Measurements from ENCODE around the gene FAM217B. TPM values are rescaled to one million over a fixed set of nuclear protein-coding genes. Genes with fewer than 3 reads are reported as not detected.

Gene FAM217B
- total RNA-seq, 4 donors from 2014 or later: 9.4 to 15.9 (median 12.9) TPM

DNA sequence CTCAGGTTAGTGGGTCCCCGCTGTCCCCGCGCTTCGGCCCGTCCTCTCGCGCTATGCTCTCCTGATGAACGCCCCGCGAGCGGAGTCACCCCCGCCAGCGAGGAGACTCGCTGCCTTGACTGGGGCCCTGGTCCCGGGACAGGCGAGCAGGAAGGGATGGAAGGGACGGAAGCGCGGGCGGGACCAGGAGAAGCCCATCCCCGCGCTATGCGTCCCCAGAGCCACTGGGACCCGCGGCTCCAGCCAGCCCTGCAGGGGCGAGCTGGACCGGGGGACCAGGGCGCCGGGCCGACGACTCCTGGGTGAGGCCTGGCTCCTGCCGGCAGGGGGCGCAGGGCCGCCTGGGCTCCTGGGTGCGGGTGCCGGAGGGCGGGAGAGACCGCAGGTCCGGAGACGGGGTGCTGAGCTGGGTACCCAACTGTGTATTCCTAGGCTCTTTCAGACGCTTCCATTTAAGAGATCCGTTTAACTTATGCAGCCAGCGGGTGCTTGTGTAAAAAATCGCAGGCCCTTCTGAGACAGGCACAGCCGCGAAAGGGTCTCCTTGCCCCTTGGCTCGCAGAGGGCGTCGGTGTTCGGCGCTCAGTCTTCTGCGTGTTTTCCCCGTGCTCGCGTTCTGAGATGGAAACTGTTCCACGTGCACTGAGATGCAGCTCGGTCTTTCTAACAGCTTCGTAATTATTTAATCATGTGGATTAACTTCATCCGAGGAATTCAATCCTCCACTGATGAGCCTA is 6.2 kb upstream of the FAM217B start:
- TF ChIP-seq, protein P1, sequence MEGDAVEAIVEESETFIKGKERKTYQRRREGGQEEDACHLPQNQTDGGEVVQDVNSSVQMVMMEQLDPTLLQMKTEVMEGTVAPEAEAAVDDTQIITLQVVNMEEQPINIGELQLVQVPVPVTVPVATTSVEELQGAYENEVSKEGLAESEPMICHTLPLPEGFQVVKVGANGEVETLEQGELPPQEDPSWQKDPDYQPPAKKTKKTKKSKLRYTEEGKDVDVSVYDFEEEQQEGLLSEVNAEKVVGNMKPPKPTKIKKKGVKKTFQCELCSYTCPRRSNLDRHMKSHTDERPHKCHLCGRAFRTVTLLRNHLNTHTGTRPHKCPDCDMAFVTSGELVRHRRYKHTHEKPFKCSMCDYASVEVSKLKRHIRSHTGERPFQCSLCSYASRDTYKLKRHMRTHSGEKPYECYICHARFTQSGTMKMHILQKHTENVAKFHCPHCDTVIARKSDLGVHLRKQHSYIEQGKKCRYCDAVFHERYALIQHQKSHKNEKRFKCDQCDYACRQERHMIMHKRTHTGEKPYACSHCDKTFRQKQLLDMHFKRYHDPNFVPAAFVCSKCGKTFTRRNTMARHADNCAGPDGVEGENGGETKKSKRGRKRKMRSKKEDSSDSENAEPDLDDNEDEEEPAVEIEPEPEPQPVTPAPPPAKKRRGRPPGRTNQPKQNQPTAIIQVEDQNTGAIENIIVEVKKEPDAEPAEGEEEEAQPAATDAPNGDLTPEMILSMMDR (IDR thresholded peaks at IDR 0.05): peak; percentile 54 to 98 (median 90)
- TF ChIP-seq POLR2A (IDR thresholded peaks at IDR 0.05): peak in 1 of 2 donors; percentile 29
- peak; percentile 75 to 79 for DNase-seq
- H3K4me3 ChIP-seq (replicated peaks in 1 of 3): peak overlapping the region in 2 of 3 donors; percentile 49 to 55
- H3K27ac ChIP-seq: peak overlapping the region in 2 of 3 donors; percentile 41 to 74
- H3K27me3 ChIP-seq: no peaks in the 10 kb centered on the region
- WGBS, 2 donors: 9 to 18% methylated on average over 16 to 34 of the region's 59 CpGs
- intact Hi-C loops (cut with DNase I): no loop called here
- no peaks in the 10 kb centered on the region for H3K36me3 ChIP-seq
- no peaks in the 10 kb centered on the region for H3K9me3 ChIP-seq
- peaks cover 12 to 19% of the 10 kb centered on the region in 2 donors for H3K4me1 ChIP-seq

DNA sequence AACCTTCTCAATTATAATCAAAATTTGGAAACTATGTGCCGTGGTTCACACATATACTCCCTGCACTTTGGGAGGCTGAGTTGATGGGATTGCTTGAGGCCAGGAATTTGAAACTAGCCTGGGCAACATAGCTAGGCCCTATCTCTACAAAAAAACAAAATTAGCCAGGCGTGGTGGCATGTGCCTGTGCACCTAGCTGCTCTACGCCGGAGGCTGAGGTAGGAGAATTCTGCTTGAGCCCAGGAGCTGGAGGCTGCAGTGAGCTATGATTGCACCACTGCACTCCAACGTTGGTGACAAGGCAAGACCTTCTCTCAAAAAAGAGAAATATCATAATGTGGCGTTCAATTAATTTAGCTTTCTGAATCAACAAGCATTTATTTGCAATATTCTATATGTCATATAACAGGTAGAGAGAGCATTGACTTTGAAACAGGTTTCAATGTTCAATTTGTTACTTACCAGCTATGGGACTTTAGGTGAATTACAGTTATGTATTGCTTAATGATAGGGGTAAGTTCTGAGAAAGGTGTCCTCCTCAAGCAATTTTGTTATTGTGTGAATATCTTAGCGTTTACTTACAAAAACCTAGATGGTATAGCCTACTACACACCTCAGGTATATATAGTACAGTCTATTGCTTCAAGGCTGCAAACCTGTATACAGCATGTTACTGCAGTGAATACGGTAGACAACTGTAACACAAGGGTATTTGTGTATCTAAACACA is 4.6 kb upstream of the FAM217B start:
- Histone ChIP-seq H3K36me3 (no peaks in the 10 kb centered on the region), H3K4me3 (replicated peaks in 1 of 3) (no peak overlapping the region), H3K4me1 (peaks cover 16 to 23% of the 10 kb centered on the region in 2 donors), H3K27ac (no peak overlapping the region), H3K27me3 (no peaks in the 10 kb centered on the region), H3K9me3 (no peaks in the 10 kb centered on the region)
- 94 to 96% methylated on average over 8 of the region's 8 CpGs for WGBS, 2 donors
- TF ChIP-seq POLR2A (IDR thresholded peaks at IDR 0.05): no peak
- TF ChIP-seq, protein P1 (IDR thresholded peaks at IDR 0.05): no peak
- no peak for DNase-seq
- intact Hi-C loops (cut with DNase I): no loop called here

DNA sequence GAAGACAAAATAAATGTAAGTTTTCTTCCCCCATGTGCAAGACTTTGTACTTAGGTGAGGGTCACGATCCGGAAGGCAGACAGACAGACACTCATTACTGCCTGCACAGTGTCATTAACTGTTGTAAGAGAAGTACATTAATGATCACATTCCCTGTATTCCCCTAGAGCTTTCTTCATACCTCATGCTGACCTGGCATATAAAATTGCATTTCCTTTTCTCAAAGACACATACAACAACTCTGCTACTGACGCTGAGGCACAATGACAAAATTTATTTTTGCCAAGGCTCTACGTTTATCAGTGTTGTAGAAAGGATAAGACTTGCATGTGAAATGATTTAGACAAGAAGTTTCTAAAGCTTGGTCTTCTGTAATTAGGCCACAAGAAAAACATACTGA is 3.8 kb upstream of the FAM217B start:
- Histone ChIP-seq H3K36me3 (no peaks in the 10 kb centered on the region), H3K9me3 (no peaks in the 10 kb centered on the region), H3K27ac (no peak overlapping the region), H3K27me3 (no peaks in the 10 kb centered on the region), H3K4me1 (peaks cover 20 to 27% of the 10 kb centered on the region in 2 donors), H3K4me3 (replicated peaks in 1 of 3) (no peak overlapping the region)
- DNase-seq: no peak
- 89 to 90% methylated on average over 4 of the region's 4 CpGs for WGBS, 2 donors
- TF ChIP-seq, protein P1 (IDR thresholded peaks at IDR 0.05): no peak
- no peak for TF ChIP-seq POLR2A (IDR thresholded peaks at IDR 0.05)
- intact Hi-C loops (cut with DNase I): no loop called here

DNA sequence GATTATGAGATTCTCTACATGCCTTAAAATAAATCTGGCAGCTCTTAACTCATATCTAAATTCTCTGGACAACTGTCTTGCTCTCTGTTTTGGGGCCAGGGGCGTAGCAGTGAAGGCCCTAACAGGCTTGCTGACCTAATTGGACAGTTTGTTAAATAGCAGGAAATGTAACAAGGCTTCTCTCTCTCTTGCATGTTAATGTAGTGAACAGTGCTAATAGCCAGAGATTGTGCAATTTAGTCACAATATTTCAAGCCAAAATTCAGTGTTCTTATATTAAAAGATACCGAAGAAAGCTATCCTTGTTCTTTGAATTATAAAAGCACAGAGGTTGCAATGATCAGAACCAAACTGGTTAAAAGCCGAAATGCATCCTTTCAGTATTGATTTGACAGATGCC is 3.0 kb upstream of the FAM217B start:
- 75 to 88% methylated on average over 3 of the region's 3 CpGs for WGBS, 2 donors
- no peak for DNase-seq
- Histone ChIP-seq H3K9me3 (no peaks in the 10 kb centered on the region), H3K27ac (no peak overlapping the region), H3K4me1 (peaks cover 20 to 31% of the 10 kb centered on the region in 2 donors), H3K4me3 (replicated peaks in 1 of 3) (no peak overlapping the region), H3K27me3 (no peaks in the 10 kb centered on the region), H3K36me3 (no peaks in the 10 kb centered on the region)
- intact Hi-C loops (cut with DNase I): no loop called here
- TF ChIP-seq, protein P1 (IDR thresholded peaks at IDR 0.05): no peak
- no peak for TF ChIP-seq POLR2A (IDR thresholded peaks at IDR 0.05)

DNA sequence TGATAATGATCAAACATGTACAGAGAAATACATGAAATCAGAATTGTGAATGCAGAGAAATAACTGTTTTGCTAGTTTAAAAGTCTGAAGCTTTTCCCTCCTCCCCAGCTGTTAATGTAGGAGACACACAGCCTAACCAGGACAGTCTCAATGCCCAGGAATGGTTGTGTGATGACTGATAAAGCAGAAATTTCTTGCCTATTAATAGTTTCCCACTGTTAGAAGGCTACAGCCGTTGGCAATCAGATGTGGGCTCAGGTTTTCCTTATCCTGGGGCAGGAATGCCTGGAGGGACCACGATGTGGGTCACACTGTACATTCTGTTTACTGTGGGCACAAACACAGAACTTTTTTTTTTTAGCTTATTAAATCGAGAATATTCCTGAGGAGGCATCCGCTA is 2.0 kb upstream of the FAM217B start:
- 90 to 91% methylated on average over 4 of the region's 4 CpGs for WGBS, 2 donors
- H3K4me1 ChIP-seq: peaks cover 19 to 29% of the 10 kb centered on the region in 2 donors
- no peaks in the 10 kb centered on the region for H3K27me3 ChIP-seq
- no peak for DNase-seq
- intact Hi-C loops (cut with DNase I): no loop called here
- H3K9me3 ChIP-seq: no peaks in the 10 kb centered on the region
- TF ChIP-seq POLR2A (IDR thresholded peaks at IDR 0.05): no peak
- TF ChIP-seq, protein P1 (IDR thresholded peaks at IDR 0.05): no peak
- H3K27ac ChIP-seq: no peak overlapping the region
- no peak overlapping the region for H3K4me3 ChIP-seq (replicated peaks in 1 of 3)
- H3K36me3 ChIP-seq: peaks cover 0 to 5% of the 10 kb centered on the region in 2 donors
